Caco-2 (cell line): ENCODE results near the gene CIBAR2. TPM values are rescaled to one million over a fixed set of nuclear protein-coding genes. Genes with fewer than 3 reads are reported as not detected.

Experiments
- BruUV-seq: library from RNA; stranded (reverse); fragments of 400-500 nt; replicated peaks from 2 replicates; lab custom pipeline; 2021; lab: Mats Ljungman, UMichigan
- CTCF ChIA-PET: fragments of 300-600 bp; sonication (Branson Sonifier 250); formaldehyde crosslinking; loops from one replicate; lab custom pipeline; 2022; ENCODE audit warnings: antibody characterized with exemption; lab: Charles Lee
- POLR2A ChIA-PET: fragments of 300-600 bp; sonication (Branson Sonifier 250); formaldehyde crosslinking; loops from one replicate; lab custom pipeline; 2022; ENCODE audit warnings: antibody characterized with exemption; lab: Charles Lee
- DNase-seq, 2 experiments: peaks; one replicate each; pipeline versions ENCODE4 v3.0.0 to v3.0.0-alpha.2; 2020 to 2022
- H3K27me3 ChIP-seq: replicated peaks from 2 replicates; pipeline ENCODE4 v1.6.0; 2011; ENCODE audit warnings: low read length; ENCODE audit not compliant: control insufficient read depth, insufficient read depth
- H3K36me3 ChIP-seq: 2 replicates; pipeline ENCODE4 v1.5.1; 2011; ENCODE audit warnings: low read length; ENCODE audit not compliant: control insufficient read depth, insufficient read depth
- H3K4me1 ChIP-seq: fragments of 250-450 bp; sonication (Bioruptor Pico); 2 replicates; pipeline ENCODE4 v1.5.1; 2020; ENCODE audit warnings: mild to moderate bottlenecking
- H3K4me3 ChIP-seq: 2 replicates; pipeline ENCODE4 v1.5.1; 2011; ENCODE audit warnings: low read depth, mild to moderate bottlenecking, control low read depth, low read length
- H3K9me3 ChIP-seq: fragments of 250-450 bp; sonication (Bioruptor Pico); 2 replicates; pipeline ENCODE4 v1.5.1; 2020; ENCODE audit warnings: mild to moderate bottlenecking, moderate library complexity
- H3K27ac Mint-ChIP-seq: one replicate; pipeline ENCODE4 v1.8.0; 2022; ENCODE audit warnings: mixed read lengths; ENCODE audit not compliant: unreplicated experiment
- H3K27me3 Mint-ChIP-seq: one replicate; pipeline ENCODE4 v1.8.0; 2022; ENCODE audit warnings: mixed read lengths; ENCODE audit not compliant: insufficient read depth, unreplicated experiment
- H3K36me3 Mint-ChIP-seq: one replicate; pipeline ENCODE4 v1.8.0; 2022; ENCODE audit warnings: mild to moderate bottlenecking, mixed read lengths; ENCODE audit not compliant: insufficient read depth, unreplicated experiment
- H3K4me1 Mint-ChIP-seq: one replicate; pipeline ENCODE4 v1.8.0; 2022; ENCODE audit warnings: low read depth, mixed read lengths; ENCODE audit not compliant: unreplicated experiment
- H3K4me3 Mint-ChIP-seq: one replicate; pipeline ENCODE4 v1.8.0; 2022; ENCODE audit warnings: mild to moderate bottlenecking, moderate library complexity, mixed read lengths; ENCODE audit not compliant: unreplicated experiment
- H3K9me3 Mint-ChIP-seq: one replicate; pipeline ENCODE4 v1.8.0; 2022; ENCODE audit warnings: mixed read lengths; ENCODE audit not compliant: unreplicated experiment
- intact Hi-C: fragments of 100-400 bp; cut with micrococcal nuclease; formaldehyde crosslinking; loops from one replicate; pipeline ENCODE4 v1.10.0; 2022; ENCODE audit not compliant: unreplicated experiment
- total RNA-seq: library from RNA; stranded (reverse); gene quantifications from 2 replicates; pipeline ENCODE4 v1.2.3, GENCODE V29; 2022
- TF ChIP-seq, protein P1 (sequence below), 2 experiments: fragments of 200-600 bp in 1 of 2; IDR thresholded peaks; 1 replicate in 1 of 2; 2 replicates in 1 of 2; pipeline versions ENCODE4 v1.5.1 to v1.8.0; 2011 to 2022; ENCODE audit warnings: antibody characterized with exemption in 1 of 2, control low read depth in 1 of 2, inconsistent platforms in 1 of 2, low read depth in 1 of 2, low read length in 1 of 2, mild to moderate bottlenecking in 1 of 2, moderate library complexity in 1 of 2; ENCODE audit not compliant: insufficient read depth in 1 of 2, severe bottlenecking in 1 of 2, unreplicated experiment in 1 of 2

The CIBAR2 gene
- total RNA-seq, 1 experiment from 2014 or later, result not detected

DNA sequence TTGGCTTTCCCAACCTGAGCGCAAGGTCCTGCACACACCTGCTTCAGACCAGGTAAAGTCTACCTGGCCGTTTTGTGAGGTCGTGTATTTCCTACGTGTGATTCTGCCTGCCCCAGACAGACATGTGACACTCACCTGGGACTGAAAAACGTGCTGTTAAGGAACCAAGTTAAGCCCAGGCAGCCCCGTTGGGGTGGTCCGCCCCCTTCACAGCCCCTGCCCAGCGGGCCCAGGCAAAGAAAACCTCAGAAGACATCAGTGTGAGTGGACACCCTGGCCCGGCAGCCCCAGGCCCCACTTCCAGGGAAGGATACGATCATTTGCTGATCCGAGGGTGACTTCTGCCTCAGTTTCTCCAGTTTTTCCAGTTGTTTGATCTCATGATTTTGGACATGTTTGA lies 4.7 kb downstream of the CIBAR2 start:
- no peak for DNase-seq
- no TSS peak for BruUV-seq
- no peak overlapping the region for H3K4me3 ChIP-seq
- intact Hi-C loops, result no loop called here
- Mint-ChIP-seq H3K36me3 (no peaks in the 10 kb centered on the region), H3K9me3 (no peaks in the 10 kb centered on the region), H3K4me3 (no peak overlapping the region), H3K27ac (no peak overlapping the region), H3K4me1 (no peaks in the 10 kb centered on the region), H3K27me3 (no peaks in the 10 kb centered on the region)
- no peaks in the 10 kb centered on the region for H3K36me3 ChIP-seq
- ChIA-PET CTCF (no interaction called here), POLR2A (no interaction called here)
- no peaks in the 10 kb centered on the region for H3K4me1 ChIP-seq
- no peaks in the 10 kb centered on the region for H3K27me3 ChIP-seq
- H3K9me3 ChIP-seq, result no peaks in the 10 kb centered on the region
- TF ChIP-seq, protein P1, sequence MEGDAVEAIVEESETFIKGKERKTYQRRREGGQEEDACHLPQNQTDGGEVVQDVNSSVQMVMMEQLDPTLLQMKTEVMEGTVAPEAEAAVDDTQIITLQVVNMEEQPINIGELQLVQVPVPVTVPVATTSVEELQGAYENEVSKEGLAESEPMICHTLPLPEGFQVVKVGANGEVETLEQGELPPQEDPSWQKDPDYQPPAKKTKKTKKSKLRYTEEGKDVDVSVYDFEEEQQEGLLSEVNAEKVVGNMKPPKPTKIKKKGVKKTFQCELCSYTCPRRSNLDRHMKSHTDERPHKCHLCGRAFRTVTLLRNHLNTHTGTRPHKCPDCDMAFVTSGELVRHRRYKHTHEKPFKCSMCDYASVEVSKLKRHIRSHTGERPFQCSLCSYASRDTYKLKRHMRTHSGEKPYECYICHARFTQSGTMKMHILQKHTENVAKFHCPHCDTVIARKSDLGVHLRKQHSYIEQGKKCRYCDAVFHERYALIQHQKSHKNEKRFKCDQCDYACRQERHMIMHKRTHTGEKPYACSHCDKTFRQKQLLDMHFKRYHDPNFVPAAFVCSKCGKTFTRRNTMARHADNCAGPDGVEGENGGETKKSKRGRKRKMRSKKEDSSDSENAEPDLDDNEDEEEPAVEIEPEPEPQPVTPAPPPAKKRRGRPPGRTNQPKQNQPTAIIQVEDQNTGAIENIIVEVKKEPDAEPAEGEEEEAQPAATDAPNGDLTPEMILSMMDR (IDR thresholded peaks at IDR 0.05; ENCODE audit: insufficient read depth in 1 of 2, low read depth in 1 of 2, low read length in 1 of 2, severe bottlenecking in 1 of 2, unreplicated experiment in 1 of 2), result no peak

DNA sequence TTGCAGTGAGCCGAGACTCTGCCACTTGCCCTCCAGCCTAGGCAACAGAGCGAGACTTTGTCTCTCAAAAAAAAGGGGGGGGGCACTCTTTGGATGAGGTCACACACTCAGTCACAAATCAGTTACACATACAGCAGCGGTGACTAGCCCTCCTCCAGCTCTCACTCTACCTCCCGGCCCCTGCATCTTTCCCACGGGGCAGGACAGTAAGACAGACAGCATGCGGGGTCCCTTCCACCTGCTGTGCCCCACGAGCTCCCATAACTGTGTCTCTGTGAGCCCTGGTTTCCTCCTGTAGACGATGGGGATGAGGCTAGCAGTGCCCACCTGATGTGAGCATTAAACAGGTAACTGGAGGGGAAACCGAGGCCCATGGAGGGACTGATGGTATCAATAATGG lies 5.2 kb downstream of the CIBAR2 start:
- POLR2A ChIA-PET, result no interaction called here
- CTCF ChIA-PET, result no interaction called here
- no peak for DNase-seq

DNA sequence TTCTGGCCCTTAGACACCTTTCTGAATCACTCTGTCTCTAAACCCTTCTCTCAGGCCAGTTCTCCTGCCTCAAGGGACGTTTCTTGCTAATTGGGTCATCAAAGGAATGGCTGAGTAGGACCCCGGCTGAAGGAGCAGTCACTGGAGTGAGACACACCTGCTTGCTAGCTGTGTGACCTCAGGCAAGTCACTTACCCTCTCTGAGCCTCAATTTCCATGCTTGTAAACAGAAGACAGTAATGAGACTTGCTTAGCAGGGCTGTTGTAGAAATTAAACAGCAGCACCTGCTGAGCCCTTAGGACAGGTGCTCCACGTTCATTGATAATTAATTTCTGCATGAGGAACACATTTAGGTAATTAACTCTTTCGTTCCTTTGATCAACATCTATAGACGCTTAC lies 6.8 kb downstream of the CIBAR2 start:
- Mint-ChIP-seq H3K36me3 (no peaks in the 10 kb centered on the region), H3K27me3 (no peaks in the 10 kb centered on the region), H3K9me3 (no peaks in the 10 kb centered on the region), H3K4me1 (no peaks in the 10 kb centered on the region), H3K27ac (no peak overlapping the region), H3K4me3 (no peak overlapping the region)
- ChIA-PET CTCF (interaction anchor here (1.1 to 1.8 kb wide), 3 partner anchors 9 to 32 kb away, joined by 3 to 9 read pairs (median 4); no protein-coding TSS in a partner anchor), POLR2A (no interaction called here)
- no peaks in the 10 kb centered on the region for H3K36me3 ChIP-seq
- H3K4me3 ChIP-seq, result no peak overlapping the region
- no TSS peak for BruUV-seq
- no peaks in the 10 kb centered on the region for H3K27me3 ChIP-seq
- TF ChIP-seq, protein P1 (IDR thresholded peaks at IDR 0.05; ENCODE audit: insufficient read depth in 1 of 2, low read depth in 1 of 2, low read length in 1 of 2, severe bottlenecking in 1 of 2, unreplicated experiment in 1 of 2), result no peak
- no peaks in the 10 kb centered on the region for H3K4me1 ChIP-seq
- DNase-seq, result no peak
- intact Hi-C loops, result no loop called here
- H3K9me3 ChIP-seq, result no peaks in the 10 kb centered on the region

More for the DNA sequence above, 5.2 kb downstream of the CIBAR2 start:
- Mint-ChIP-seq H3K4me1 (no peaks in the 10 kb centered on the region), H3K27me3 (no peaks in the 10 kb centered on the region), H3K4me3 (no peak overlapping the region), H3K27ac (no peak overlapping the region), H3K36me3 (no peaks in the 10 kb centered on the region), H3K9me3 (no peaks in the 10 kb centered on the region)
- TF ChIP-seq, protein P1 (IDR thresholded peaks at IDR 0.05; ENCODE audit: insufficient read depth in 1 of 2, low read depth in 1 of 2, low read length in 1 of 2, severe bottlenecking in 1 of 2, unreplicated experiment in 1 of 2), result no peak
- intact Hi-C loops, result no loop called here
- no peaks in the 10 kb centered on the region for H3K36me3 ChIP-seq
- H3K9me3 ChIP-seq, result no peaks in the 10 kb centered on the region
- no peaks in the 10 kb centered on the region for H3K27me3 ChIP-seq
- H3K4me1 ChIP-seq, result no peaks in the 10 kb centered on the region
- no TSS peak for BruUV-seq
- no peak overlapping the region for H3K4me3 ChIP-seq
